ENCODE results near the gene UNC93A.
A peak's percentile ranks its signal among the peaks of the same experiment; 100 is the strongest.
"Not testable (repeated sequence)": the region's sequence is repeated elsewhere in the genome, so short reads cannot be mapped to it uniquely, and the experiment has no call there.

UNC93A gene

GRCh38 chr6:167351656-167352345 lies 60.7 kb downstream of the UNC93A start:
- H3K4me3 Mint-ChIP-seq = peak overlapping the region; percentile 85 to 93
- no peak for DNase-seq
- H3K9me3 Mint-ChIP-seq = no peaks in the 10 kb centered on the region
- peak overlapping the region in 1 of 2 donors; percentile 97 for H3K27ac Mint-ChIP-seq
- peaks cover 33% of the 10 kb centered on the region for H3K27me3 Mint-ChIP-seq
- ATAC-seq = no peak
- peaks cover 32% of the 10 kb centered on the region for H3K4me1 Mint-ChIP-seq

- Mint-ChIP-seq H3K27ac (no peak overlapping the region), H3K4me1 (peaks cover 3% of the 10 kb centered on the region), H3K9me3 (no peaks in the 10 kb centered on the region), H3K27me3 (peaks cover 16% of the 10 kb centered on the region), H3K4me3 (no peak overlapping the region)
- ATAC-seq (no peak), DNase-seq (no peak)
Measured at GRCh38 chr6:167356874-167357273, 65.8 kb downstream of the UNC93A start.

- not testable (repeated sequence) for H3K27ac Mint-ChIP-seq, DNase-seq, ATAC-seq, H3K4me1 Mint-ChIP-seq, H3K9me3 Mint-ChIP-seq, H3K4me3 Mint-ChIP-seq
- H3K27me3 Mint-ChIP-seq = peaks cover 11% of the 10 kb centered on the region
Measured at GRCh38 chr6:167358394-167358793, 67.3 kb downstream of the UNC93A start.

DNA sequence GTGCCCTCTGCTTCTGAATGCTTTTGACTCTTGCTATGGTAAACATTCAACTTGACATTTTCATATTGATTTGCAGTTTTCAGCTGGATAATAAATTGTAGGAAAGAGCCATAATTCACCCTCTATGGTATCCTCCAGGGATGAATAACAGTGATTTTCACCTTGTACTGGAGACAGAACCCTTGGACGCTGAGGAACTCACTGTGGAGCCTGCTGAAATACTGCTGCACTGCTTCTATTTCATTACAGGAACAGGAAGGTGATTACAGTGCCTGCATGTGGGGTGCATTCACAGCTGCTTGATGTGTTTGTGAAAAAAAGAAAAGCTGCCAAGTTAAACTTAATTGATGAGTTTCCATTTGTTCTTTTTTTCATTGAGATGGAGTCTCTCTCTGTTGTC lies 70.1 kb downstream of the UNC93A start:
- H3K4me1 Mint-ChIP-seq, H3K4me3 Mint-ChIP-seq, ATAC-seq, DNase-seq, H3K27ac Mint-ChIP-seq, H3K27me3 Mint-ChIP-seq, H3K9me3 Mint-ChIP-seq: not testable (repeated sequence)
